Heart right ventricle (tissue), 16 donors: ENCODE data around the gene RAI1. TPM values are rescaled to one million over a fixed set of nuclear protein-coding genes. Genes with fewer than 3 reads are reported as not detected.

ENCODE experiments used
- ATAC-seq, 8 donors: fragments of 200-7000 bp; cut with Tn5 transposase; one replicate each; pipeline ENCODE4 v1.9.1; 2020; ENCODE audit warnings: mild to moderate bottlenecking in 8 of 8, moderate library complexity in 8 of 8, moderate number of reproducible peaks in 1 of 8
- DNase-seq, 2 donors: peaks; one replicate each; pipeline ENCODE4 v3.0.0-alpha.2; 2020
- H3K27ac ChIP-seq, 10 donors: fragments of 200-600 bp; sonication (generic) in 2 of 10; one replicate each; pipeline versions ENCODE4 v1.5.0 to v1.8.0; 2020 to 2022; ENCODE audit warnings: mild to moderate bottlenecking in 3 of 10
- H3K27me3 ChIP-seq, 7 donors: fragments of 200-600 bp; one replicate each; pipeline ENCODE4 v1.8.0; 2021 to 2022; ENCODE audit warnings: mild to moderate bottlenecking in 2 of 7
- H3K36me3 ChIP-seq, 9 donors: fragments of 200-600 bp; sonication (generic) in 1 of 9; one replicate each; pipeline versions ENCODE4 v1.5.0 to v1.8.0; 2020 to 2022; ENCODE audit warnings: mild to moderate bottlenecking in 2 of 9
- H3K4me1 ChIP-seq, 9 donors: fragments of 200-600 bp; sonication (generic) in 1 of 9; one replicate each; pipeline versions ENCODE4 v1.5.0 to v1.8.0; 2020 to 2022; ENCODE audit warnings: mild to moderate bottlenecking in 4 of 9
- H3K4me3 ChIP-seq, 10 donors: fragments of 200-600 bp; sonication (generic) in 2 of 10; one replicate each; pipeline versions ENCODE4 v1.5.0 to v1.8.0; 2020 to 2022; ENCODE audit warnings: mild to moderate bottlenecking in 7 of 10, moderate library complexity in 2 of 10
- H3K9me3 ChIP-seq, 11 donors: fragments of 200-600 bp in 10 of 11; sonication (generic) in 2 of 11; one replicate each; pipeline versions ENCODE4 v1.5.0 to v1.8.0; 2013 to 2022; ENCODE audit warnings: mild to moderate bottlenecking in 2 of 11, control low read depth in 1 of 11, moderate library complexity in 1 of 11
- CTCF ChIP-seq, 9 donors: fragments of 200-600 bp; sonication (generic) in 2 of 9; IDR thresholded peaks; one replicate each; pipeline versions ENCODE4 v1.5.0 to v1.8.0; 2021 to 2022; ENCODE audit warnings: antibody characterized with exemption in 9 of 9, mild to moderate bottlenecking in 5 of 9, moderate library complexity in 1 of 9
- WGBS, 2 donors: extraction: QIAGEN DNeasy Blood & Tissue Kit; methylation state at CpG; one replicate each; pipeline ENCODE4 v1.1.7; 2013; ENCODE audit warnings: inconsistent platforms in 1 of 2; 5-methylcytosine and 5-hydroxymethylcytosine counted together
- intact Hi-C, 10 donors: fragments of 100-400 bp; cut with DNase I; formaldehyde crosslinking; loops; one replicate each; pipeline versions ENCODE4 v1.11.1 to v1.14.2; 2022
- polyA plus RNA-seq, 2 donors: library from polyadenylated mRNA; stranded (reverse); fragments of 200-250 nt; gene quantifications; one replicate each; pipeline ENCODE4 v1.2.3, GENCODE V29; 2013
- total RNA-seq, 10 donors: library from RNA; stranded (reverse); fragmentation: NEBNext Ultra II Directional in 3 of 10; extraction: Animal tissue kit (Norgen Biotek cat#: 25700) in 3 of 10; gene quantifications; one replicate each; pipeline versions ENCODE4 v1.2.1 to v1.2.4, GENCODE V29; 2021 to 2023
- donor health status: Arrhythmogenic right ventricular cardiomyopathy.
- donor health status: ischemic (EF 13 %, LVEDD 7.1; RV severe dilation, severe dysfunction).
- donor health status: healthy with polysubstance abuse.
- donor health status: DM: no; HTN: yes; CAD: no.
- donor health status: DM: no; HTN: no; CAD: no.
- donor health status: ischemic (EF 25% LVEDD 6.9; RV normal size, moderate dysfunction).
- donor health status: ischemic (EF 25% LVEDD 5.7; RV mildly dilated, moderate dysfunction).
- donor health status: healthy.
- donor health status: DM: yes; HTN: yes; CAD: no.
- donor health status: Ischemic cardiomyopathy.
- donor health status: ischemic (EF 35%, LVEDD 5.7; RV mildly dilated, moderate dysfunction).
- donor health status: nonischemic (EF 11% LVEDD 7.7; RV severe dilation, severe dysfunction).
- donor health status: DM: yes; HTN: yes; CAD: no.
- donor health status: PGD.
- donor health status: ischemic (EF 29% LVEDD 5.4; RV normal size, mild dysfunction).
- donor health status: nonischemic (EF 23%, LVEDD 6.1; RV moderate dilation, normal function).

RAI1 gene
- total and polyA plus RNA-seq, 12 donors, result 13.8 to 32.0 (median 19.8) TPM

GRCh38 chr17:17732892-17733670 is 51.8 kb downstream of the RAI1 start:
- no peak for DNase-seq
- intact Hi-C loops, result loop anchor here in 1 of 10 donors (5.0 kb wide), 1 partner anchor 46 kb away; no protein-coding TSS in a partner anchor
- H3K4me1 ChIP-seq, result peaks cover 11 to 70% (median 41%) of the 10 kb centered on the region in 9 donors

GRCh38 chr17:17736205-17737183 is 55.2 kb downstream of the RAI1 start:
- H3K27ac ChIP-seq, result peak overlapping the region in 2 of 10 donors; percentile 10 to 41
- H3K9me3 ChIP-seq, result no peaks in the 10 kb centered on the region
- ATAC-seq (no peak), DNase-seq (no peak)
- no peaks in the 10 kb centered on the region for H3K36me3 ChIP-seq
- 61 to 64% methylated on average over 5 of the region's 5 CpGs for WGBS, 2 donors
- intact Hi-C loops, result no loop called here
- no peak overlapping the region for H3K4me3 ChIP-seq
- H3K27me3 ChIP-seq, result no peaks in the 10 kb centered on the region
- H3K4me1 ChIP-seq, result peaks cover 16 to 81% (median 63%) of the 10 kb centered on the region in 9 donors
- no peak for TF ChIP-seq CTCF (IDR thresholded peaks at IDR 0.05)

More at GRCh38 chr17:17732892-17733670, 51.8 kb downstream of the RAI1 start:
- no peak for TF ChIP-seq CTCF (IDR thresholded peaks at IDR 0.05)
- ATAC-seq, result peak in 5 of 8 donors; percentile 46 to 62 (median 56)
- WGBS, 2 donors, result 70 to 72% methylated on average over 9 of the region's 9 CpGs
- Histone ChIP-seq H3K27ac (peak overlapping the region in 5 of 10 donors; percentile 34 to 52 (median 37)), H3K9me3 (no peaks in the 10 kb centered on the region), H3K27me3 (no peaks in the 10 kb centered on the region), H3K36me3 (peaks cover 0 to 5% (median 0%) of the 10 kb centered on the region in 9 donors), H3K4me3 (no peak overlapping the region)

- no peaks in the 10 kb centered on the region for H3K36me3 ChIP-seq
- DNase-seq (no peak), ATAC-seq (peak in 4 of 8 donors; percentile 1 to 24 (median 12))
- peaks cover 22 to 79% (median 72%) of the 10 kb centered on the region in 9 donors for H3K4me1 ChIP-seq
- H3K27me3 ChIP-seq, result no peaks in the 10 kb centered on the region
- intact Hi-C loops, result no loop called here
- 60 to 63% methylated on average over 16 of the region's 16 CpGs for WGBS, 2 donors
- peak overlapping the region in 9 of 10 donors; percentile 9 to 79 (median 62) for H3K27ac ChIP-seq
- no peak overlapping the region for H3K4me3 ChIP-seq
- H3K9me3 ChIP-seq, result no peaks in the 10 kb centered on the region
- TF ChIP-seq CTCF (IDR thresholded peaks at IDR 0.05), result no peak
Observed at GRCh38 chr17:17737961-17738894, 57.0 kb downstream of the RAI1 start.
